Parathyroid adenoma (tissue), 2 donors: ENCODE measurements around the gene NALCN.

Experiments
- H2AFZ ChIP-seq: fragments of 300-600 bp; sonication (generic); one replicate; pipeline ENCODE4 v1.7.0; 2017; ENCODE audit warnings: antibody characterized with exemption, mild to moderate bottlenecking
- H3K27ac ChIP-seq: fragments of 300-600 bp; sonication (generic); one replicate; pipeline ENCODE4 v1.7.0; 2017
- H3K27me3 ChIP-seq: fragments of 300-600 bp; sonication (generic); one replicate; pipeline ENCODE4 v1.7.0; 2017; ENCODE audit warnings: low read length; ENCODE audit not compliant: control insufficient read depth, insufficient read depth
- H3K36me3 ChIP-seq: fragments of 300-600 bp; sonication (generic); one replicate; pipeline ENCODE4 v1.7.0; 2017; ENCODE audit warnings: low read length; ENCODE audit not compliant: control insufficient read depth, insufficient read depth
- H3K4me1 ChIP-seq: fragments of 300-600 bp; sonication (generic); one replicate; pipeline ENCODE4 v1.7.0; 2017; ENCODE audit warnings: control low read depth
- H3K4me2 ChIP-seq: fragments of 300-600 bp; sonication (generic); one replicate; pipeline ENCODE4 v1.7.0; 2017; ENCODE audit warnings: low read length
- H3K4me3 ChIP-seq: fragments of 300-600 bp; sonication (generic); one replicate; pipeline ENCODE4 v1.7.0; 2017; ENCODE audit warnings: low read depth, low read length
- H3K79me2 ChIP-seq: fragments of 300-600 bp; sonication (generic); one replicate; pipeline ENCODE4 v1.7.0; 2017; ENCODE audit warnings: control low read depth
- H3K9ac ChIP-seq: fragments of 300-600 bp; sonication (generic); one replicate; pipeline ENCODE4 v1.7.0; 2017; ENCODE audit warnings: mild to moderate bottlenecking
- H3K9me3 ChIP-seq: fragments of 300-600 bp; sonication (generic); one replicate; pipeline ENCODE4 v1.7.0; 2017; ENCODE audit warnings: low read length; ENCODE audit not compliant: control insufficient read depth
- TF ChIP-seq, protein P1 (sequence below): fragments of 300-600 bp; sonication (generic); IDR thresholded peaks from one replicate; pipeline ENCODE4 v1.7.0; 2017; ENCODE audit warnings: antibody characterized with exemption, mild to moderate bottlenecking
- donor health status: primary hyperparathyroidism.

The NALCN gene

DNA sequence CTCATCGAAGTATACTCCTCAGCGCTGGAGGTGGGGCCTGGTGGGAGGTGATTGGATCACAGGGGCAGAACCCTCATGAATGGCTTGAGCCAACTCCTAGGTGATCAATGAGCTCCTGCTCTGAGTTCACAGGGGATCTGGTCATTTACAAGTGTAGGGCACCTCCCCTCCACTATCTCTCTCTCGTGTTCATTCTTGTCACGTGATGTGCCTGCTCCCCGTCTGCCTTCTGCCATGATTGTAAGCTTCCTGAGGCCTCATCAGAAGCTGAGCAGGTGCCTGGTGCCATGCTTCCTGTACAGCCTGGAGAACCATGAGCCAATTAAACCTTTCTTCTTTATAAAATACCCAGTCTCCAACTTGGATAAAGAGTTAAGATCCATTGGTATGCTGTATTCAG is 61.4 kb downstream of the NALCN start:
- Histone ChIP-seq H3K79me2 (no peaks in the 10 kb centered on the region), H3K9ac (no peak overlapping the region), H3K4me3 (no peak overlapping the region), H3K27ac (no peak overlapping the region), H3K36me3 (no peaks in the 10 kb centered on the region), H3K4me2 (no peak overlapping the region), H3K9me3 (no peaks in the 10 kb centered on the region), H3K27me3 (no peaks in the 10 kb centered on the region), H3K4me1 (no peaks in the 10 kb centered on the region), H2AFZ (no peak overlapping the region)
- TF ChIP-seq, protein P1, sequence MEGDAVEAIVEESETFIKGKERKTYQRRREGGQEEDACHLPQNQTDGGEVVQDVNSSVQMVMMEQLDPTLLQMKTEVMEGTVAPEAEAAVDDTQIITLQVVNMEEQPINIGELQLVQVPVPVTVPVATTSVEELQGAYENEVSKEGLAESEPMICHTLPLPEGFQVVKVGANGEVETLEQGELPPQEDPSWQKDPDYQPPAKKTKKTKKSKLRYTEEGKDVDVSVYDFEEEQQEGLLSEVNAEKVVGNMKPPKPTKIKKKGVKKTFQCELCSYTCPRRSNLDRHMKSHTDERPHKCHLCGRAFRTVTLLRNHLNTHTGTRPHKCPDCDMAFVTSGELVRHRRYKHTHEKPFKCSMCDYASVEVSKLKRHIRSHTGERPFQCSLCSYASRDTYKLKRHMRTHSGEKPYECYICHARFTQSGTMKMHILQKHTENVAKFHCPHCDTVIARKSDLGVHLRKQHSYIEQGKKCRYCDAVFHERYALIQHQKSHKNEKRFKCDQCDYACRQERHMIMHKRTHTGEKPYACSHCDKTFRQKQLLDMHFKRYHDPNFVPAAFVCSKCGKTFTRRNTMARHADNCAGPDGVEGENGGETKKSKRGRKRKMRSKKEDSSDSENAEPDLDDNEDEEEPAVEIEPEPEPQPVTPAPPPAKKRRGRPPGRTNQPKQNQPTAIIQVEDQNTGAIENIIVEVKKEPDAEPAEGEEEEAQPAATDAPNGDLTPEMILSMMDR, result no peak

DNA sequence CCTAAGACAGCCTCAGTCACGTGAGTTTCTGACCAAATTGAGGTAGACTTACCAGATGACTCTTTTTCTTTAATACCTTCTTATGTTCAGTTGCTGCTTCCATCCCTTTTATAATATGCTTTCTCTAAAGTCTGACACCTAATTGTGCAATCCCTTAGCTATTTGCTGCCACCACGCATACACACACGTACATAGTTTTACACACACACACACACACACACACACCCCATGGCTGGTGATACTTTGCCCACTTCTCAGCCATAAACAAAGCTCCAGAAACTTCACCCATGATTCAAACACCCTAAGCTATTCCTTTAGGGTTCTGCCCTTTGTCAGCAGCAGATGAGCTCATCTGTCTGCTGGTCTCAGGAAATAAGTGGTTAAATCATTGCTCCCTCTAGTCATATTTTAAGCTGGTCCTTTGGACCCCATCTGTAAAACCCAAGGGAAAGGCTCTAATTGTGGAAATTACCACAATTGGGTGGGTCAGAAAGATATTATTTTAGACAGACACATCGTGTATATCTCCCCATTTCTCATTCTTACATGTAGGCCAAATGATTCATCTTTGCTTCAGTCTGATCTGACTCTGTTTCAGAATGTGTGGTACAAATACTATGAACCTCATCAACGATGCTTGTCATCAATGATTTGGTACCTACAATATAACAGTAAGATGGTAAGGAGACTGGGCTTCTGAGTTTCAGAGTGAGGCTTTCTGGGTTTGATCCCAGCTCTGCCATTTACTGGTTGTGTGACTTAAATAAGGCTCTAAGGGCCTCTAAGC is 69.2 kb downstream of the NALCN start:
- Histone ChIP-seq H3K4me2 (no peak overlapping the region), H3K9ac (no peak overlapping the region), H3K79me2 (no peaks in the 10 kb centered on the region), H3K36me3 (no peaks in the 10 kb centered on the region), H3K4me3 (no peak overlapping the region), H3K9me3 (no peaks in the 10 kb centered on the region), H3K4me1 (no peaks in the 10 kb centered on the region), H3K27me3 (no peaks in the 10 kb centered on the region), H3K27ac (no peak overlapping the region), H2AFZ (no peak overlapping the region)
- TF ChIP-seq, protein P1, result no peak

DNA sequence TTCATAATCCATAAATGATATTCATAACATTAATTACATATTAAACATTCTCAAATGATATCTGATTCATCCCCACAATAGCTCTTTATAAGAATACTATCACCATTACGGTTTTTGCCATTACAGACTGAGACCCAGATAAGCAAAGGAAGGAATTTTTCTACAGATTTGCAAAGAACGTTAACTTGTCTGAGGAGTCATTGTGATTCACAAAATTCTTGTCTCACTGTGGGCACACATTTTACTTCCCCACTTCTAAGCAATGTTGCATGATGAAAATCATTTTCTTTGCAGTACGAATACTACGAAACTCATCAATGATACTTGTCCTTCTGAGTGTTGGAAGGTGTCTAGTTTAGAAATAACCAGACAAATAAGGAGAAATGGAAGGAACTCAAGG is 70.1 kb downstream of the NALCN start:
- Histone ChIP-seq H3K4me3 (no peak overlapping the region), H3K27ac (no peak overlapping the region), H3K4me1 (no peaks in the 10 kb centered on the region), H2AFZ (no peak overlapping the region), H3K79me2 (no peaks in the 10 kb centered on the region), H3K9ac (no peak overlapping the region), H3K9me3 (no peaks in the 10 kb centered on the region), H3K36me3 (no peaks in the 10 kb centered on the region), H3K4me2 (no peak overlapping the region), H3K27me3 (no peaks in the 10 kb centered on the region)
- TF ChIP-seq, protein P1, result no peak

DNA sequence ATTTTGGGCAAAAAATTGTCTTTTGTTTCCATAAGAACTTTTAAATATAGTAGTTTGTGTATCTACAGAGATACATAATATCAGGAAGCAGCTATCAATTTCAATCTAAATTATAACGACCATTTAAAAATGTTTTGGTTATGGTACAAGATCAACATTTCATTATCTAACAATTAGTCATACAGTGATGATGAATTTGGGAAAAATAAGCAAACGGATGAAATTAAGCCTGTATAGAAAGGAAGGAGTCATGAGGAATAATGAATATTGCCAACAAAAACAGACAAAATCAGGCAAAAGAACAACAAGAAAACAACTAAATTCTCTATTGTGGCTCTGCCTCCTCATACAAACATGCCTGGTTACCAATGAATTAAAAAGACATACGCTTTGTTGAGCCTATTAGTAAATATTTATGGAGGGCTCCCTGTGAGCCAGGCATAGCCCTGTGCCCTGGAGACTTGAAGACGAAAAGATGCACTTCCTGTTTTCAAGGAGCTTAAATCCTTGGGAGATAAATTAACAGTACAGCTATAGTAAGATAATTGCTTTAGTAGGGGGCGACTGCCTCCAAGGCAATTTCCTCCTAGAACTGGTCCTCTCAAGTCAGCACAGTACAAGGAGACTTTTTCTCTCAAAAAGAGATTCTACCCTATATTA is 73.0 kb downstream of the NALCN start:
- Histone ChIP-seq H3K36me3 (no peaks in the 10 kb centered on the region), H3K4me2 (no peak overlapping the region), H3K9me3 (no peaks in the 10 kb centered on the region), H3K27me3 (no peaks in the 10 kb centered on the region), H2AFZ (no peak overlapping the region), H3K4me1 (no peaks in the 10 kb centered on the region), H3K79me2 (no peaks in the 10 kb centered on the region), H3K9ac (no peak overlapping the region), H3K27ac (no peak overlapping the region), H3K4me3 (no peak overlapping the region)
- TF ChIP-seq, protein P1, result no peak

DNA sequence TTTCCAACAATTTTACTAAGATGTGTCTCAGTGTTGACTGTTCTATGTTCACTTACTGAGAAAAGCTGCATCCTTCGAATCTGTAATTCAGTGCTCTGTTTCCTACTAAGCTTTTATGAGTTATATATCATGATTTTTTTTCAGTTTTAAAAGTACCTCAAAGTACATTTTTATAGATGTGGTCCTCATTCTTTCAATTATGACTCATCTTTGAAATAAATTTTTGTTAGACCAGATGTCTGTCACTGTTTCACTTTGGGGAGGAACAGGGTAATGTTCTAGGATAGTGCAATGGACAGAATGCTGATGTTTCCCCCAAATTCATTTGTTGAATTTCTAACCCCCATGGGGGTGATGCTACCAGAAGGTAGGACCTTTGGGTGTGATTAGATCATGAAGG is 74.8 kb downstream of the NALCN start:
- H3K4me3 ChIP-seq, result no peak overlapping the region
- no peaks in the 10 kb centered on the region for H3K4me1 ChIP-seq
- H3K4me2 ChIP-seq, result no peak overlapping the region
- H2AFZ ChIP-seq, result no peak overlapping the region
- H3K9ac ChIP-seq, result no peak overlapping the region
- TF ChIP-seq, protein P1, result no peak
- H3K27me3 ChIP-seq, result no peaks in the 10 kb centered on the region
- no peak overlapping the region for H3K27ac ChIP-seq
- no peaks in the 10 kb centered on the region for H3K36me3 ChIP-seq
- no peaks in the 10 kb centered on the region for H3K79me2 ChIP-seq
- H3K9me3 ChIP-seq, result no peaks in the 10 kb centered on the region
